ENCODE results near the gene MED15.

MED15 gene

GRCh38 chr22:20595461-20595860 lies 88.1 kb downstream of the MED15 start:
- H3K4me2 ChIP-seq = no peak overlapping the region
- no peaks in the 10 kb centered on the region for H3K36me3 ChIP-seq
- H3K9me3 ChIP-seq = no peaks in the 10 kb centered on the region
- no peak overlapping the region for H3K27ac ChIP-seq
- no peaks in the 10 kb centered on the region for H4K20me1 ChIP-seq
- TF ChIP-seq Cebpa-rat (IDR thresholded peaks at IDR 0.05) = no peak
- no peak overlapping the region for H3K4me3 ChIP-seq
- H3K27me3 ChIP-seq = no peaks in the 10 kb centered on the region
- H3K4me1 ChIP-seq = peaks cover 24% of the 10 kb centered on the region
- H3K9ac ChIP-seq = no peak overlapping the region

DNA sequence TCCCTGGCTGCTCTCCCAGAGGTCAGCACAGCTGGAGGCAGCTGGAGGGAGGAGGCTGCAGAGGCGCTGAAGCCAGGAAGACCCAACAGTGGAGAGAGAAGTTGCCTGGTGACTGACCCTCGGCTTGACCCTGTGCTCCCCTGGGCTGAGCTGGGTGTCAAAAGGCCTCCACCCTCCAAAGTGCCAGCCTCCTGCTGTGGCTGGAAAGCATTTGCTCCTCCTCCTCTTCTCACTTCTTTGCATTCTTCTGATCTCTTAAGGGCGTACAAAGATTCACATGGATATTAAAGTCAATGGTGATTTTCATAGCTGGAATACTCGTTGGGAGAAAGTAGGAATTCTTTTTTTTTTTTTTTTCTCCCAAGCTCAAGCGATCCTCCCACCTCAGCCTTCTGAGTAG lies 91.7 kb downstream of the MED15 start:
- H3K36me3 ChIP-seq = no peaks in the 10 kb centered on the region
- no peaks in the 10 kb centered on the region for H3K27me3 ChIP-seq
- no peak overlapping the region for H3K9ac ChIP-seq
- H3K4me1 ChIP-seq = peaks cover 25% of the 10 kb centered on the region
- no peak for TF ChIP-seq Cebpa-rat (IDR thresholded peaks at IDR 0.05)
- H3K27ac ChIP-seq = no peak overlapping the region
- H3K9me3 ChIP-seq = no peaks in the 10 kb centered on the region
- H3K4me3 ChIP-seq = no peak overlapping the region
- H3K4me2 ChIP-seq = no peak overlapping the region
- no peaks in the 10 kb centered on the region for H4K20me1 ChIP-seq

- H3K9ac ChIP-seq = no peak overlapping the region
- no peak overlapping the region for H3K27ac ChIP-seq
- no peaks in the 10 kb centered on the region for H3K36me3 ChIP-seq
- no peak for TF ChIP-seq Cebpa-rat (IDR thresholded peaks at IDR 0.05)
- H3K4me3 ChIP-seq = no peak overlapping the region
- no peaks in the 10 kb centered on the region for H3K27me3 ChIP-seq
- peaks cover 19% of the 10 kb centered on the region for H3K4me1 ChIP-seq
- H3K9me3 ChIP-seq = no peaks in the 10 kb centered on the region
- H4K20me1 ChIP-seq = no peaks in the 10 kb centered on the region
- peak overlapping the region; percentile 33; the same call in 1 of the 2 replicates for H3K4me2 ChIP-seq
These were observed 92.8 kb downstream of the MED15 start for GRCh38 chr22:20600137-20600673.

DNA sequence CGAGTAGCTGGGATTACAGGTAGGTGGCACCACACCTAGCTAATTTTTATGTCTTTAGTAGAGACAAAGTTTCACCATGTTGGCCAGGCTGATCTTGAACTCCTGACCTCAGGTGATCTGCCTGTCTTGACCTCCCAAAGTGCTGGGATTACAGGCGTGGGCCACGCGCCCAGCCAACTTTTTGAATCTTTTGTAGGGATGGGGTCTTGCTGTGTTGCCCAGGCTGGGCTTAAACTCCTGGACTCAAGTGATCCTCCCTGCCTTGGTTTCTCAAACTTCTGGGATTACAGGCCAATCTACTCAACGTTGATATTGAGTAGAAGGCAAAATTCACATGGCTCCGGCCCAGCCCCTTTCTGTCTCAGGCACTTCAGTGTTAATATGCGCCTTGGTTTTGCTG lies 93.9 kb downstream of the MED15 start:
- Histone ChIP-seq H3K4me1 (peaks cover 24% of the 10 kb centered on the region), H3K4me3 (no peak overlapping the region), H3K27ac (no peak overlapping the region), H3K4me2 (peak overlapping the region; percentile 33; the same call in 1 of the 2 replicates), H3K36me3 (no peaks in the 10 kb centered on the region), H4K20me1 (no peaks in the 10 kb centered on the region), H3K27me3 (no peaks in the 10 kb centered on the region), H3K9me3 (no peaks in the 10 kb centered on the region), H3K9ac (no peak overlapping the region)
- no peak for TF ChIP-seq Cebpa-rat (IDR thresholded peaks at IDR 0.05)

DNA sequence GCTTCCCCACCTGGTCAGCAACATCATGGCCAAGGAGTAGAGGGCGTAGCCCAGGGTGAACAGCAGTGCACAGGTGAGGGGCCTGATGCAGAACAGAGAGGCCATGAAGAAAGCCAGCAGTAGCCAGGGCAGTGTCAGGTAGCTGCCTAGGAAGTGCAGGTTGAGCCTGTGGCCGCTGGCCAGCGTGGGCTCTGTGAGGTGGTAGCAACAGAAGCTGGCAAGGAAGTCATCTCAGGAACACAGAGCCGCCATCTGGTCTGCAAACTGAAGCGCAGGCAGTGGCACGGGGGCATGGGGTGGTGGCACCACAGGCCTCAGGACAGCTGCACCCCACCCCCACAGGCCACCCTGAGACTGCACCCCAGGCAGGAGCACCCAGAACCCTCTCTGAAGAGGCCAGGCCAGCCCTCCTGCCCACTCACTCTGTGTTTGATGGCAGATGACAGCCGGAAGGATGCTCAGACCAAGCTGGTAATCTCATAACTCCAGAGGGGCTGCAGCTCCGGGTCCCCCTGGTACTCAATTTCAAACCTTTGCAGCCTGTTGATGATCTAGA lies 95.3 kb downstream of the MED15 start:
- no peaks in the 10 kb centered on the region for H3K36me3 ChIP-seq
- TF ChIP-seq Cebpa-rat (IDR thresholded peaks at IDR 0.05) = no peak
- no peak overlapping the region for H3K9ac ChIP-seq
- H3K4me1 ChIP-seq = peaks cover 38% of the 10 kb centered on the region
- H3K27ac ChIP-seq = no peak overlapping the region
- no peaks in the 10 kb centered on the region for H3K27me3 ChIP-seq
- no peaks in the 10 kb centered on the region for H4K20me1 ChIP-seq
- no peaks in the 10 kb centered on the region for H3K9me3 ChIP-seq
- no peak overlapping the region for H3K4me2 ChIP-seq
- H3K4me3 ChIP-seq = no peak overlapping the region

DNA sequence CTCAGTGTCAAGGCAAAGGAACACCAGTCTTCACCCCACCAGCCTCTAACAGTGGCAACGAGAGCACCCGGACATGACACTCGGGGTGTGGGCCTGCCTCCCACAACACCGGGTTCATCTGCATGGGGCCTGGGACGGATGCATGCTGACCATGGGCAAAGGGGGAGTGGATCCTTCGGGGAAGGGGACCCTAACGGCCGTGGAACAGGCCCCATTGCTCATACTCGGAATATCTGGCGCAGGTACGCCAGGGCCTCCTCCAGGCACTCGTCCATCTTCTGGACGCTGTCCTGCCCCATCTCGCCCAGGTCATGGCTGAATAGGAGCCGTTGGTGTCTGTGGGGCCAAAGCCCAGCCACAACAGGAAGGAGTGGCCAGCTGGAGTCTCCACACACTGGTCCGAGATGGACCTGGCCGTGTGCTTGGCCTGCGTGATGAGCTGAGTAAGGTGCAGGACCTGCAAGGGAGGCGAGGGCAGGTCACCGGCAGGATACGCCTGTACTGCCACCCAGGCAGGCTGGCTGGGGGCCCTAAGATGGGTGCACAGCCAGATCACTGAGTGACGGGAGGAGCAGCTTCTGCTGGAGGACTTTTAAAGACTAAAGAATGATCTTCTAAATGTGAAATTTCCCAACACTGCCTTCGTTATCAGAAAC lies 96.8 kb downstream of the MED15 start:
- no peak for TF ChIP-seq Cebpa-rat (IDR thresholded peaks at IDR 0.05)
- H3K4me1 ChIP-seq = peaks cover 47% of the 10 kb centered on the region
- H3K9me3 ChIP-seq = no peaks in the 10 kb centered on the region
- H3K27me3 ChIP-seq = no peaks in the 10 kb centered on the region
- H3K27ac ChIP-seq = no peak overlapping the region
- H3K36me3 ChIP-seq = no peaks in the 10 kb centered on the region
- no peak overlapping the region for H3K4me2 ChIP-seq
- H4K20me1 ChIP-seq = no peaks in the 10 kb centered on the region
- H3K9ac ChIP-seq = no peak overlapping the region
- no peak overlapping the region for H3K4me3 ChIP-seq

DNA sequence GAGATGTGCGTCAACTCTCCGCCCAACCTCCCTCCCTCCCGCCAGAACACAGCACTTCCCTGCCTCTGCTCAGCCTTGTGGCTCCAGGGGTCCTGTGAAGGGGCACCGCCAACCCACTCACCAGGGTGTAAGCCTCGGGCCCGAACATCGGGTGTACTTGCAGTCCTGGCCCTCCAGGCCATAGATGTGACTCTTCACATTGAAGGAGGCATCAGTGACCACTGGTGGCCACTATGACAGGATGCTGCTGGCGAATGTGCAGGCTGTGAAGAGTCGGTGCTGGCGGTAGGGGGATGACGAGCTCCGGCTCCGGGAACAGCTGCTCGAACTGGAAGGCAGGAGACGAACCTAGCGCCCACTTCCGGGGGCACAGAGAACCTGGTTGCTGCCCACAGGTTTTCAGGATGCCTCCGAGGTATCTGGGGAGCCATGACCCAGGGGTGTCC lies 97.4 kb downstream of the MED15 start:
- no peak overlapping the region for H3K4me3 ChIP-seq
- H3K4me2 ChIP-seq = no peak overlapping the region
- H3K27me3 ChIP-seq = no peaks in the 10 kb centered on the region
- H3K9ac ChIP-seq = no peak overlapping the region
- TF ChIP-seq Cebpa-rat (IDR thresholded peaks at IDR 0.05) = no peak
- peaks cover 52% of the 10 kb centered on the region for H3K4me1 ChIP-seq
- H3K9me3 ChIP-seq = no peaks in the 10 kb centered on the region
- no peaks in the 10 kb centered on the region for H4K20me1 ChIP-seq
- H3K27ac ChIP-seq = no peak overlapping the region
- no peaks in the 10 kb centered on the region for H3K36me3 ChIP-seq

DNA sequence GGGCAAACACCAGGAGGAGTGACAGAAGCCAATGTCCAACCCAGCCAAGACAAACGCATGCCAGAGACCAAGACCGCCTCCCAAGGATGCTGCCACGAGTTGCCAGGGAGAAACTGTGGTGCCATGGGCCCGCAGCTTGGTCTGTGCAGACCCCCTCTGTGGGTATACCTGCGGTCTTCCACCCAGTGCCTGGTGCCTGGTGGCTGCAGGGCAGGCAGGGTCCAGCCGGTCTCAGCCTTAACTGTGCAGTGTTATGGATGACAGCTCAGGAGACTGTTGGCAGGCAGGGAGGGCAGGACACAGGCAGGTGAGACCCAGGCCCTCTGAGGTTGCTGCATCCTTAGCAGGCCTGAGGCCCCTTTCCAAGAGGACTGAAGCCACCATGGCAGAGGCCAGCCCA lies 97.9 kb downstream of the MED15 start:
- Histone ChIP-seq H3K4me1 (peaks cover 56% of the 10 kb centered on the region), H3K9me3 (no peaks in the 10 kb centered on the region), H3K36me3 (no peaks in the 10 kb centered on the region), H3K27ac (no peak overlapping the region), H3K4me2 (no peak overlapping the region), H3K9ac (no peak overlapping the region), H4K20me1 (no peaks in the 10 kb centered on the region), H3K4me3 (no peak overlapping the region), H3K27me3 (no peaks in the 10 kb centered on the region)
- no peak for TF ChIP-seq Cebpa-rat (IDR thresholded peaks at IDR 0.05)

- Histone ChIP-seq H3K9me3 (no peaks in the 10 kb centered on the region), H3K4me3 (no peak overlapping the region), H3K36me3 (no peaks in the 10 kb centered on the region), H3K9ac (no peak overlapping the region), H4K20me1 (no peaks in the 10 kb centered on the region), H3K4me2 (peak overlapping the region; percentile 89), H3K4me1 (peaks cover 57% of the 10 kb centered on the region), H3K27me3 (no peaks in the 10 kb centered on the region), H3K27ac (no peak overlapping the region)
- TF ChIP-seq Cebpa-rat (IDR thresholded peaks at IDR 0.05) = peak; percentile 79
These were observed 98.8 kb downstream of the MED15 start for GRCh38 chr22:20606041-20606783.

- Histone ChIP-seq H3K9ac (peak overlapping the region; percentile 55), H4K20me1 (no peaks in the 10 kb centered on the region), H3K27ac (no peak overlapping the region), H3K4me3 (no peak overlapping the region; the same call in 1 of the 2 replicates), H3K36me3 (no peaks in the 10 kb centered on the region), H3K4me2 (peak overlapping the region; percentile 89), H3K4me1 (peaks cover 62% of the 10 kb centered on the region), H3K27me3 (no peaks in the 10 kb centered on the region), H3K9me3 (no peaks in the 10 kb centered on the region)
- TF ChIP-seq Cebpa-rat (IDR thresholded peaks at IDR 0.05) = no peak
These were observed 99.3 kb downstream of the MED15 start for GRCh38 chr22:20606784-20607128.

All from BLaER1 (cell line).